ENCODE measurements around the gene HAND1. TPM values are rescaled to one million over a fixed set of nuclear protein-coding genes. Genes with fewer than 3 reads are reported as not detected.
A peak's percentile ranks its signal among the peaks of the same experiment; 100 is the strongest.

HAND1 gene
- total RNA-seq, 2 experiments from 2014 or later, result not detected

DNA sequence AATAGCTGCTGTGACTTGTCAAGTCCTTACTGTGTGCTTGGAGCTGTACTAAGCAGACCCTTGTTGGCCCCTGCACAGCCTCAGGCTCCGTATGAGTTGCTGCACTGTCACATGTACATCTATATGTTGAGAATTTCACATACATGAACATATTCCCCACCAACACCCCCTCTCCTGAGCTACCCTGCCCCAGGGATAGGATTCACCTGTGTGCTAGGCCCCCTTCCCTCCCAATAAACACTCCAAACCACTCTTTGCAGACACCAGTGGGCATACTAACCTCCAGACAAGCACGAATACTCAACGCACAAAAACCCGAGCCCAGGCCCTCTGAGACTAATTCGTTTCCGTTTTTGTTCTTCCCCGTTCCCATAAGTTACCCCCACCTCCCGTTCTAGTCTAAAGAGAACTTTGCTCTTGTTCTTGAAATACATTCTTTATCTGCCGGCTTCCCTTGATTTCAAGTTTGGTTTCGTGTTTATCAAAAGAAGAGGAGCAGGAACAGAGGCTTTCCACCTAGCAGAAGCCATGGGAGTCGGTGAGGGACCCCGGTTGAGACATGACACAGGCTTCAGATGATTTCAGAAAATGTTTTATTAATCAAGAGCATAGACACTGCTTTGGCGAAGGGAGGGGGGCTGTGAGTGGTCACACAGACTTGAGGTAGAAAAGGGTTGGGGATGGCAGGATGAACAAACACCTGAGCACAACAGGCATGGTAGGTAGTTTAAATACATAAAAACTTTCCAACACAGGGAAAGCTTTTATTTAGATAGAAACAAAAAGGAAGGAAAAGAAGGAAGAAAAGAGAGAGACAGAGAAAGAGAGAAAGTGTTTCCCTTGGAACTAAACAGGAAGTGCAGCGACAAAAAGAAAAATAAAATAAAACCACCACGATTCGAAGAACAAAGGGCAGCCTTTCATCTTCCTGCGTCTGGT is 3.4 kb downstream of the HAND1 start:
- DNase-seq, result no peak
- Mint-ChIP-seq H3K4me1 (ENCODE audit: low read depth) (peaks cover 54% of the 10 kb centered on the region), H3K4me3 (no peak overlapping the region), H3K27me3 (peaks cover 76% of the 10 kb centered on the region), H3K9me3 (no peaks in the 10 kb centered on the region), H3K36me3 (no peaks in the 10 kb centered on the region), H3K27ac (no peak overlapping the region)
- ChIA-PET CTCF (interaction anchor here (1.1 to 1.2 kb wide), 2 partner anchors 24 to 137 kb away, joined by 3 read pairs; no protein-coding TSS in a partner anchor), POLR2A (interaction anchor here (0.6 to 0.8 kb wide), 2 partner anchors 10 to 16 kb away, joined by 3 to 5 read pairs; no protein-coding TSS in a partner anchor)
- intact Hi-C loops (cut with micrococcal nuclease), result loop anchor here (1.0 kb wide), 1 partner anchor 9 kb away; no protein-coding TSS in a partner anchor

GRCh38 chr5:154473581-154474283 is 4.3 kb downstream of the HAND1 start:
- Mint-ChIP-seq H3K4me1 (ENCODE audit: low read depth) (peaks cover 48% of the 10 kb centered on the region), H3K27me3 (peaks cover 72% of the 10 kb centered on the region), H3K27ac (no peak overlapping the region), H3K36me3 (no peaks in the 10 kb centered on the region), H3K9me3 (no peaks in the 10 kb centered on the region), H3K4me3 (no peak overlapping the region)
- no peak for DNase-seq
- CTCF ChIA-PET, result interaction anchor here (1.1 kb wide), 1 partner anchor 138 kb away, joined by 3 read pairs; no protein-coding TSS in a partner anchor
- intact Hi-C loops (cut with micrococcal nuclease), result loop anchor here (1.0 kb wide), 1 partner anchor 10 kb away; no protein-coding TSS in a partner anchor
- POLR2A ChIA-PET, result interaction anchor here (0.6 kb wide), 1 partner anchor 15 kb away, joined by 5 read pairs; no protein-coding TSS in a partner anchor

- ChIA-PET POLR2A (no interaction called here), CTCF (no interaction called here)
- Mint-ChIP-seq H3K27me3 (peaks cover 73% of the 10 kb centered on the region), H3K36me3 (no peaks in the 10 kb centered on the region), H3K4me3 (no peak overlapping the region), H3K27ac (no peak overlapping the region), H3K4me1 (ENCODE audit: low read depth) (peaks cover 47% of the 10 kb centered on the region), H3K9me3 (no peaks in the 10 kb centered on the region)
- intact Hi-C loops (cut with micrococcal nuclease), result no loop called here
- DNase-seq, result peak; percentile 15
Observed at GRCh38 chr5:154472871-154473580, 5.0 kb downstream of the HAND1 start.

- CTCF ChIA-PET, result interaction anchor here (6.6 kb wide), 1 partner anchor 138 kb away, joined by 89 read pairs; no protein-coding TSS in a partner anchor
Observed at GRCh38 chr5:154470947-154471870, 6.8 kb downstream of the HAND1 start.

GRCh38 chr5:154470137-154470536 is 7.9 kb downstream of the HAND1 start:
- H3K4me1 Mint-ChIP-seq (ENCODE audit: low read depth), result peaks cover 27% of the 10 kb centered on the region
- ChIA-PET CTCF (interaction anchor here (6.6 kb wide), 1 partner anchor 139 kb away, joined by 89 read pairs; no protein-coding TSS in a partner anchor), POLR2A (no interaction called here)
- no peak overlapping the region for H3K4me3 Mint-ChIP-seq
- no peaks in the 10 kb centered on the region for H3K9me3 Mint-ChIP-seq
- intact Hi-C loops (cut with micrococcal nuclease), result no loop called here
- no peaks in the 10 kb centered on the region for H3K36me3 Mint-ChIP-seq
- no peak for DNase-seq
- H3K27ac Mint-ChIP-seq, result no peak overlapping the region
- H3K27me3 Mint-ChIP-seq, result peaks cover 54% of the 10 kb centered on the region

More at GRCh38 chr5:154470947-154471870, 6.8 kb downstream of the HAND1 start:
- H3K9me3 Mint-ChIP-seq, result no peaks in the 10 kb centered on the region
- H3K27me3 Mint-ChIP-seq, result peaks cover 62% of the 10 kb centered on the region
- H3K4me3 Mint-ChIP-seq, result no peak overlapping the region
- no peak overlapping the region for H3K27ac Mint-ChIP-seq
- POLR2A ChIA-PET, result no interaction called here
- DNase-seq, result no peak
- H3K36me3 Mint-ChIP-seq, result no peaks in the 10 kb centered on the region
- intact Hi-C loops (cut with micrococcal nuclease), result no loop called here
- peaks cover 33% of the 10 kb centered on the region for H3K4me1 Mint-ChIP-seq (ENCODE audit: low read depth)

DNA sequence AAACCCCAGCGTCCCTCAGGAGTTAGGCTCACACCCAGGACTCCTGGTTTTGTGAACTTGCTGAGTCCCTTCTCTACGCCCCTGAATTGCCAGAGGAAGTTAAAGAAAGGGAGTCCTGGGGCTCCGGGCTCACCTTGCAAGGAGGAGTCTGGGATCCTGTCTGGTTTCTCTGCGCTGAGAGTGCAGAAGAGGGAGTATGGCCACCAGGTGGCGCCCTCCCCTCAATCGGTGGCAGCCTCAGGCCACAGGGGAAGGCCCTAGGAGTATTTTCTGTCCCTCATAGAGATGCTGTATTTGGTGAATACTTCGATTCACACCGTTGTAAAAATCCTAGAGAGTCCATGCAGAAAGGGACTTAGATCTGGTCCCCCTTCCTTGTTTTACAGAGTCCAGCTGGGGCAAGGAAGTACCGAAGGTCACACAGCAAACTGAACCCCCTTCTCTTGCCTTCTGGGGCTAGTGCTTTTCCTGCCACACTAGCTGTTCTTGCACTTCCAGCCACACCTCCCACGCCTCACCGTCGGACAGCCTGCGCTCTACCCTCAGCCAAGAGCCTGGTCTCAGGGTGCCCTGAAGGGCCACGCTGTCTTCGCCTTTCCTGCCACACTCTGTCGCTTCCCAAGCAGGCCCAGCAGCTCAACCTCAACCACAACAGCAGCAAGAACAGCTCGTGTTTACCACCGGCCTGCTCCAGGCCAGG is 10.2 kb downstream of the HAND1 start:
- H3K36me3 Mint-ChIP-seq, result no peaks in the 10 kb centered on the region
- intact Hi-C loops (cut with micrococcal nuclease), result loop anchor here (1.0 to 5.0 kb wide), 4 partner anchors 142 to 496 kb away; no protein-coding TSS in a partner anchor
- DNase-seq, result peak; percentile 84
- H3K9me3 Mint-ChIP-seq, result no peaks in the 10 kb centered on the region
- POLR2A ChIA-PET, result no interaction called here
- H3K4me1 Mint-ChIP-seq (ENCODE audit: low read depth), result peaks cover 6% of the 10 kb centered on the region
- peaks cover 35% of the 10 kb centered on the region for H3K27me3 Mint-ChIP-seq
- H3K4me3 Mint-ChIP-seq, result no peak overlapping the region
- H3K27ac Mint-ChIP-seq, result no peak overlapping the region
- CTCF ChIA-PET, result interaction anchor here (0.6 to 6.6 kb wide), 27 partner anchors 7 to 917 kb away, joined by 3 to 89 read pairs (median 4); no protein-coding TSS in a partner anchor

GRCh38 chr5:154466671-154467070 is 11.4 kb downstream of the HAND1 start:
- no peak for DNase-seq
- Mint-ChIP-seq H3K9me3 (no peaks in the 10 kb centered on the region), H3K4me1 (ENCODE audit: low read depth) (peaks cover 6% of the 10 kb centered on the region), H3K4me3 (no peak overlapping the region), H3K27me3 (peaks cover 29% of the 10 kb centered on the region), H3K27ac (no peak overlapping the region), H3K36me3 (no peaks in the 10 kb centered on the region)
- intact Hi-C loops (cut with micrococcal nuclease), result loop anchor here (1.0 to 5.0 kb wide), 4 partner anchors 144 to 494 kb away; no protein-coding TSS in a partner anchor
- ChIA-PET CTCF (interaction anchor here (0.9 to 6.6 kb wide), 15 partner anchors 9 to 394 kb away, joined by 3 to 89 read pairs (median 4); no protein-coding TSS in a partner anchor), POLR2A (no interaction called here)

GRCh38 chr5:154466147-154466546 is 11.9 kb downstream of the HAND1 start:
- Mint-ChIP-seq H3K27ac (no peak overlapping the region), H3K4me1 (ENCODE audit: low read depth) (peaks cover 4% of the 10 kb centered on the region), H3K27me3 (peaks cover 23% of the 10 kb centered on the region), H3K36me3 (no peaks in the 10 kb centered on the region), H3K9me3 (no peaks in the 10 kb centered on the region), H3K4me3 (no peak overlapping the region)
- ChIA-PET POLR2A (no interaction called here), CTCF (interaction anchor here (0.9 to 6.6 kb wide), 12 partner anchors 8 to 393 kb away, joined by 3 to 89 read pairs (median 6); no protein-coding TSS in a partner anchor)
- no peak for DNase-seq
- intact Hi-C loops (cut with micrococcal nuclease), result loop anchor here (5.0 kb wide), 1 partner anchor 494 kb away; no protein-coding TSS in a partner anchor

- Mint-ChIP-seq H3K27me3 (peaks cover 14% of the 10 kb centered on the region), H3K36me3 (no peaks in the 10 kb centered on the region), H3K4me3 (no peak overlapping the region), H3K9me3 (no peaks in the 10 kb centered on the region), H3K4me1 (ENCODE audit: low read depth) (no peaks in the 10 kb centered on the region), H3K27ac (no peak overlapping the region)
- CTCF ChIA-PET, result interaction anchor here (2.7 to 6.6 kb wide), 2 partner anchors 144 to 392 kb away, joined by 16 to 89 read pairs; no protein-coding TSS in a partner anchor
- POLR2A ChIA-PET, result no interaction called here
- no peak for DNase-seq
- intact Hi-C loops (cut with micrococcal nuclease), result loop anchor here (5.0 kb wide), 1 partner anchor 493 kb away; no protein-coding TSS in a partner anchor
Observed at GRCh38 chr5:154465169-154465568, 12.9 kb downstream of the HAND1 start.

- DNase-seq, result no peak
- Mint-ChIP-seq H3K36me3 (no peaks in the 10 kb centered on the region), H3K4me1 (ENCODE audit: low read depth) (no peaks in the 10 kb centered on the region), H3K4me3 (no peak overlapping the region), H3K9me3 (no peaks in the 10 kb centered on the region), H3K27ac (no peak overlapping the region), H3K27me3 (peaks cover 10% of the 10 kb centered on the region)
- intact Hi-C loops (cut with micrococcal nuclease), result no loop called here
- POLR2A ChIA-PET, result no interaction called here
- CTCF ChIA-PET, result interaction anchor here (1.1 to 6.6 kb wide), 2 partner anchors 145 to 490 kb away, joined by 3 to 89 read pairs; no protein-coding TSS in a partner anchor
Observed at GRCh38 chr5:154464438-154464837, 13.6 kb downstream of the HAND1 start.

Measured in activated CD4-positive, alpha-beta memory T cell treated with anti-CD3 and anti-CD28 coated beads for 36 hours (primary cell).